Effector CD8-positive, alpha-beta T cell (primary cell): ENCODE measurements around the gene CPNE8.

Experiments used
- DNase-seq: peaks from one replicate; lab custom pipeline; 2025; lab: John Stamatoyannopoulos, UW
- total RNA-seq, 4 experiments: gene quantifications; one replicate each; lab custom pipeline; 2026; lab: John Stamatoyannopoulos, UW

The CPNE8 gene
- total RNA-seq, result 1.1 to 9.2 (median 5.6) reads per million in 4 experiments

DNA sequence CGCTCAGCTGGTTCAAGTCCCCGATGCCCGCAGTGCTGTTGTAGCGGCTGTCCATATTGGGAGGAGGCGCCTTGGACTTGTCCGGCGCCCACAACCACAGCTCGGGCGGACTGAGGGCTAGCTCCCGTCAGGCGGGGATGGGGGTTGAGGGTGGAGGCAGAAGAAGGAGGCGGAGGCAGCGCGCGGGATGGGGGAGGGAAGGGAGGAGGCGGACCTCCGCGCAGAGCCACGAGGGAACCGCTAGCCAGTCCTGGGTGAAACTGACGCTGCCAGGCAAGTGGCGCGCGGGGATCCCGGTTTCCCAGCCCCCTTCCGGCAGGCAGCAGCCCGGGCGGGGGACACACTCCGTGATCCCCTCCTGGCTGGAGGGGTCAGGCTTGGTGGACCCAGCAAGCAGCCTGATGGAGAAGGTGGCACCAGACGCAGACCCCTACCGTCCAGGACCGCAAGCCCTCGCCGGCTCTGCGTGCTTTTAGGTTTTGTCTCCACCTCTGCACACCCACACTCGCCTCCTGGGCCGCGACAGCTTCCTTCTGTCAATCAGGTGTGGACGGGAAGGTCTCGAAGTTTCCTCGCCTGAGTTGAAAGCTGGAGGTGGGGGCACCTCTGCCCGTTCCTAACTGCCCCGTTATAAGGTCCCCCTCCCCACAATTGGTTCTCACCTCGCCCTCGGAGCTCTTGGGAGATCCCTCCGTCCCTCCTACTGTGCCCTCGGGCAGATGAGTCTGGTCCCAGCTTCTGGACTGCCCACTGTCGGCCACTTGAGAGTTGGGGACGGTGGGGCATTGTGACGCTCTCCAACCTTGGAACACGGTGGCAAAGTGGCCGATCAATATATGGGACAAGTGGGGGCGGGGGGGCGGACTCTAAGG, at the start of gene CPNE8:
TSS of gene CPNE8 (minus strand) at position 112 of the 872 bp plus-strand sequence. CDS start at position 55, 57 bp downstream.
- DNase-seq, result no peak

DNA sequence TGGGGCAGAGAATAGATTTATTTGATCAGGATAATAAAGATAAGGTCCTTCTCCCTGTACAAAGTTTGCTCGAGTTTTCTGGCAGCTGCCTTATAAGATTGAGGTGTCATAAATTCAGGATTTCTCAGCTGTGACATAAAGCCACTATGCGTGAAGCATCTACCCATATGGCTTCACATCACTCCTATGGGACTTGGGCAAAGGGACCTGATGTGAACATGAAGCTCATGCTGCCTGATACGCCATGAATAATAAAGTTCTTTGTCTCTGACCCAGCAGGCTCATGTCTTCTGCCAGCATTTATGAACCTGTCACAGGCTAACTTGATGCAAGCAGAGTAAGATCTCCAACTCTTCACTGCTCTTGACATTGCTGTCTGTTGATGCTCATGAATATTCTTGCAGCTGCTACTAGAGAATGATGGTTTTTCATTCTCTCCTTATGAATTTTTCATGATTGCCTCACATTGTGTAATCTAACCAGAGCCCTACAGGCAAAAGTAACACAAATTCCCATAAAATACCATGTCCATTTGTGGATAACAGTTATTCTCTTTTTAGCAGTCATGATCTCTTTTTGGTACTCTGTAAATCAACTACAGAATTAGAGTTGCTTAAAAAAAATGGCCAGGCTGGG, 49.0 kb upstream of the CPNE8 start:
- DNase-seq, result no peak

DNA sequence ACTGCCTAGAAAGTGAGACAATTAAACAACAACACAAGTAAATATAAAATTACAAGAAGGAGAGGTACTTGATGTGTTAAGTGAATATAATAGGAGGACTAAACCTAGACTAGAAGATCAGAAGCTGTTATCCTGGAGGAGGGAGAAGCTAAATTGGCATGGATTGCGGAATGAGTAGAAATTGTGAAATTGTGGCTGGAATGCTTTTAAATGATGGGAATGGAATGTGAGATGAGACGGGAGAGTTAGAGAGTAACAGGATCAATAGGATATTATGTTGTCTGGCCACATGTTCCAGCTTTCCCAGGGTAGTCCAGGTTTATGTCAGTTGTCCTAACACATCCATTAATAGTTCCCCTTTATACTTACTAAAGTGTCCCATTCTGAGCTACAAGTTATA, 44.0 kb upstream of the CPNE8 start:
- DNase-seq, result no peak

DNA sequence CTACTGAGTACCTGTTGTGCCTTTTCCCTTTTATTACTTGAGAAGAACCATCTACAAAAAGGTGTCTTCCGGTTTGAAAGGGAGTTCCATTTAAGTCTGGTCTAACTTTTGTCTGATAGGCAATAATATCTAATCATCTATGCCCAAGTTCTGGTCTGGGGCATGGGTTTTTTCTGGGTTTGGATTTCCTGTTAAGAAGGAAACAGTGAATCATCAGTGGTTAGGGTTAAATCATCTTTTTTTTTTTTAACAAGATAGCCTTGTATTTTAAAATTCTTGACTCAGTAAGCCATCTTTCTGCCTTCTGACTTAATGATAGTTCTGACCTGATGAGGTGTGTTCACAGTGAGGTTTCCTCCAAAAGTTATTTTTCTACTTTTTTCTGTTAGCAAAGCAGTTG, 29.3 kb upstream of the CPNE8 start:
- DNase-seq, result no peak

DNA sequence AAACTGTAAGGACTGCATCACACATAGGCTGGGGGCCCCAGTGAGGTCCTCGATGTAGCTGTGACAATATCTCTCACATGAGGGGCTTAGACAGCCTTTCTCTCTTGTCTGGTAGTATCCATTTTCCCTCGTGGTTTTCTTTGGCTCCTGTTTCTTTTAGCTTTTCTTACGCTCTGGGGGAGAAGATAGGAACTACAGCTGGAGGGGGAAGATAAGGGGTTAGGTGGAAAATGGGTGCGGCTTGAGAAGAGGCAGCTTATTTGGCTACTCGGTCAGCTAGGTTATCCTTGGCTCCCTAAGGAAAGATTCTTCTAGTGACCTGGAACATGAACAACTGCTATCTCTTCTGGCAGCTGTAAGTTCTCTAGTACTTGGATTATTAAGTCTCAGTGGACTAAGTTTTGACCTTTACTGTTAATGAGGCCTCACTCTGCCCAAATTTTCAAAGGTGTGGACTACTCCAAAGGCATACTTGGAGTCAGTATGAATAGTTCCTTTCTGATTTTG, 28.7 kb upstream of the CPNE8 start:
- DNase-seq, result no peak

DNA sequence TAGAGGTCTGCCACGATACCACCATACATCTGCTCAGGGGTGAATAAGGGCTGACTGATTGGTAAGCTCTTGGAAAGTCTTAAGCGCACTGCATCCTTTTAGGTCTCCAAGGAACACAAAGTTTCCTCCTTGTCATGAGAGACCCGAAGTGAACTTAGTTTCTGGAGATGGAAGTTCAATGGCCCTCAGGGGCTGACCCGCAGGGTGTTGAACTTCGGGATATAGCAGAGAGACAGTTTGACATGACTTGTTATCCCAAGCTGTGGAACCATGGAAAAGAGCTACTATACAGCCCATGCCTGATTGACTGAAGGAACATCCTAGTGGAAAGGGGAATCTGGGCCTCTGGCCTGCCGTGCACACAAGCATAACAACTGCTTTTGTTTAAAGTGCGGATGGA, 26.9 kb upstream of the CPNE8 start:
- DNase-seq, result no peak

DNA sequence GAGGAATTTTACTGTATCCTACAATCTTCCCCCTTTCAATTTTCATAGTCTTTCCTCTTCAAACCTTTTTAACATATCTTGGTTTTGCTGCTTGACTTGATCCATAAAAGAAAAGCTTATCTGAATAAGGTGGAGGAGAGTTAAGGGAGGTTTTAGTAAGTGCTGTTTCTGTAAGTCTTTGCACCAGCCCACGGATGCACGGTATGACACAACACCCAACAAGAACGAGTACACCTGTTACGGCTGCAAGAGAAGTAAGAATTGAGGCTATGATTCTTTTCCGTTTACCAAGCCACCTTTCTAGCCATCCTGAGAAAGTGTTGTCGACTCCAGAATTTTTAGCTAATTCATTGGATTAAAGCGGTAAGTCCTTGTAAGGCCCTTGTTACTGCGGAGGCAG, 26.1 kb upstream of the CPNE8 start:
- DNase-seq, result no peak

DNA sequence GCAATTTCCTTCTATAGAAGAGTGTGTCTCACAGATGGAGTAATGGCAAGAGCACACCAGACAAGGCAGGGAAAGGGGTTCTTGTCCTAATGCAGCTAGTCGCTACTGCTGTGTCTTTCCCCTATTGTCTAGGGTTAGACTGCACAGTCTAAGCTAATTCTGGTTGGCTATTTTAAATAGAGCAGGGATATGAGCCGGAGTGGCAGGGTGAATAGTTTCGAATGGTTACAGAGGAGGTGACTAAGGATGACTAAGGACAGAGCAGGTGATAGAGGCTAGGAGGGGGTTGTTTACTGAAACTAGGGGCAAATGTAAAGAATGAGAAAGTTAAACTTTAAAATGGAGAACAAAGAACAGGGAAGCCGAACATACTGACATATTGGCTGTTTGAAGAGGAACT, 25.6 kb upstream of the CPNE8 start:
- no peak for DNase-seq

DNA sequence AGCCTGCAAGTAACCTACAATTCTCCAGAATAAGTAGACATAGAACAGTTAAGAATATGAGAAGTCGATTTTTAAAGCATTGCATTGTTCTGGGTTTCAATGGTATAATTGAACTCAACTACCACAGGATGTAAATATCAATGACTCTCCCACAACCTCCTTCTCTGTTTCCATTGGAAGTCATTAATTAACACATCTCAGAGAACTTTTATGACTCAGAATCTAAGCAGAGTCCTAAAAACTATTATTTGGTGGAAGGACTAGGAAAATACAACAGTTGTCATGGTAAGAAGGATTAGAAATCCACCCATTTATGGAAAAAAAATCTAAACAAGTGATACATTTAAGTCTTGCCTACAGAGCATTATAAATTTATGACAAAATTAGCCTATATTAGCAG, 21.1 kb upstream of the CPNE8 start:
- no peak for DNase-seq

DNA sequence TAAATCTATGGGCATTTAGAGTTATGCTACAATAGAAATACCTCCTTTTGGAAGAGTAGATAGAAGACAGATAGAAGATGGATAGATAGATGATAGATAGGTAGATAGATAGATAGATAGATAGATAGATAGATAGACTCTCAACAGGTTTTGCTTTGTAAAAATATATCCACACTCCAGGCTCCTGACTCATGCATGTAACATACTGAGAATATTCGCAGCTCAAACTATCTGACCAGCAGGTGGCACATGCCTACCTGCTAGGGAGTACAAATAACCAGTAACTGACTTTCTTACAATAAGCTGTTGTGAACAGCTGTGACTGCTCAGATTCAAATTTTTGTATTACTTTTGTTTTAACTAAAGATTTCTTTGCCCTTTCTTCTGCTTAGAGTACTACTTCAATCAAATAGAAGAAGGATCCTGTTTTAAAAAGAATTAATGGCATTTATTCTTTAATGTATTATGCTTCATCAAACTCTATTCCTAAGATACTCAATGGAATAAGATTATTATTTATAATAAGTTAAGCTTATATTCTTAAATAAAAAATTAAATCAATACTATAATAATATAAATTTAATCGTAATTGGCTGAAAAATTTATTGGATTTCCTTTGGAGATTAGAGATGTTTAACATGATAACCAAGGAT, 15.8 kb upstream of the CPNE8 start:
- DNase-seq, result no peak

DNA sequence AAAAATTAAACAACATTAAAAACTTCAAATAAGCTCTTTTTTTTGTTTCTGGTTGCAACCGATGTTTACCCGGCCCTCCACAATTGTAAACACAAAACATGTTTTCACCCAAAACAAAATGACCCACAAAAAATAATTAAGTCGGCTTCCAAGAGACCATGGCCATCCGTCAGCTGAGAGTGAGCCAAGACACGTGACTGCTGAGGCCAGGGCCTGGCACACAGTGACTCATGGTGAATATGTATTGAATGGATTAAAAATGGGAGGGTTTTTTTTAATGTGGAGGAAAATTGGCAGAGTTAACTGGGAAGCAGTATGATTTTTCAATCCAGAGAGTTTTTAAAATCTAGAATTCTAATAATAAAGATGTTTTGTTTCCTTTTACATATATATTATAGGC, 13.8 kb upstream of the CPNE8 start:
- DNase-seq, result no peak

DNA sequence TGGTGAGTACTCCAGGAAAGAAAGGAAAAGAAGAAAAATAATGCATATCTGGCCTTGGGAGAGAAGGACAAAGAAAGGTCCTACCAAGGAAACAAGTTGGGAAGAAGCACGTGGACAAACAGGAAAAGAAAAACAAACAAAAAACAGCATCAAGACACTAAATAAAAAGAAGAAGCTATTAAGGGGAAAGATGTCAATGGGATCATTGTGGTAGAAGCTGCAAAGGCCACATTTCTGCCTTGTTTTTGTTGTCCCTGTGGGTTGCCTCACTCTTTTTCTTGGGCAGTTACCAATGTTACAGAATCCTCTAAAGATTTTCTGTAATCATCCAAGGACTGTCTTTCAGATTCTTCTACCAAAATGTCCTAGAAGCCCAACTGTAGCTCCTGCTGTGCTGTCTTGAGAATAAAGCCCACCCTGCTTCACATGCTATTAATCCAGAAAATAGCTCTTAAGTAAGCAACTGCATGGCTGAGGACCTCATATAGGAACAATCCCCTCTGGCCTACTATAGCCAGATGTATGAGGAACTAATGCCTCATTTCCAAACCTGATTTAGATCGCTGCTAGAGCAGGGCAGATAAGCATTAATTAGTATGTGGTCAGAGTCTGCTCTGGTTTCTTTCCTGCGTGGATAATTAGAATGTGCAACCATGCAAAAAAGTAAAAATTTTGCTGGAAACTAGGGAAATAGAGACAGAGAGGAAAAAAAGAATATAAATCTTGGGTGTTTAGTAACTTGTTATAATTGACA, 10.2 kb upstream of the CPNE8 start:
- DNase-seq, result no peak

DNA sequence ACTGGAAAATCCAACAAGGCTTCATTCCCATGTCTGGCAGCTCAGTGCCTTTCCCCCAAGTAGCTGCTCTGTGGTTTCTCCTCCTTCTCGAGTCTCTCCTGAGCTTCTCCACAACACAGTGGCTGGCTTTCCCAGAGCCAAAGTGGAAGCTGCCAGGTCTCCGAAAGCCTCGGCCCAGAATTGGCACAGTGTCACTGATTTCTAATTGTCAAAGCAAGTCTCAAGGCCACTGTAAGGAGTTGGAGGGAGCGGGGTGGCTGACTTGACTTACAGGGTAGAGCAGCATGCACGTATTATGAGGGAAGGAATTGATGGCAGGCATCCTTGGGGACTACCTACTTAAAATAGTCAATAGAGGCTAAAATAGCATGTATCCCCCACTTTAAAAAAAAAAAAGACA, 6.7 kb upstream of the CPNE8 start:
- DNase-seq, result no peak

DNA sequence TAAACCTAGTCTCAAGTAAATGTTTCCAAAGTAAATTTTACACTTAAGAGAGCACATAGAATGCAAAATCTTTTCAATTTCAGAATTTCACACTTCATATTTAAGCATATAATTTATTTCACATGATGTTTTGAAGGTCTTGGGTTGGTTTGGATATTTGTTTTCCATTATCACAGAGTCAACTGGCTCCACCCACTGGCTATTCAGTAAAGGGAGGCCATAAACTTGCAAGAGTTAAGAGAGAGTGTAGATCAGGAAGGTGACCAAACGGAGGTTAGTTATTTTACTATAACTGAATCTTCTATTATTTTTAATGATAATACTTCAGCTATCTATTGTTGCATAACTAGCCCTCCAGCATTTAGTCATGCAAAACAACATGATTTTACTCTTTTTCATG, 6.2 kb upstream of the CPNE8 start:
- DNase-seq, result no peak

DNA sequence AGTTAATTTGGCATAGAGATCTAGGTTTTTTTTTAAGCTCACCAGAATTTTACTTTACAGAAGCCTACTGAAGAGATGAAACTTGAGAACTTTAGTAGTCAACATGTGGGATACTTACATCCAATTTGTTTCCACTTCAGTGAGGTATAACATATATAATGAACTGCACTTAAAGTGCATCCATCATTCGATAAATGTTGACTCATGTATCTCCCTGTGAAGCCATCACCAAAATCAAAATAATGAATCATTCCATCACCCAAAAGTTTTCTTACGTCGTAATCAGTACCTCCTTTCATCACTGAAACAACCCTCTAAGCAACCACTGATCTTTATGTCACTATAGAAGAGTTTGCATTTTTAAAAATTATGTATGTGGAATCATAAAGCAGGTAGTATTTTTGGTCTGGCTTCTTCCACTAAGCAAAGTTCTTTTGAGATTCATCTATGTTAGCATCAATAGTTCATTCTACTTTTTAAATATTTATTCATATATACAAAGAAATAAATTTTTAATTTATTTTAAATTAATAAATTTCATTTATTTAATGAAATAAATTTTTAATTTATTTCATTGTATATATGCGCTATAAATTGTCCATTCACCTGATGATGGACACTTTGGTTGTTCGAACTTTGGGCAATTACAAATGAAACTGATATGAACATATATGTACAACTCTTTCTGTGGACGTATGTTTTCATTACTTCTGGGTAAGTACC, 2.0 kb upstream of the CPNE8 start:
- no peak for DNase-seq

DNA sequence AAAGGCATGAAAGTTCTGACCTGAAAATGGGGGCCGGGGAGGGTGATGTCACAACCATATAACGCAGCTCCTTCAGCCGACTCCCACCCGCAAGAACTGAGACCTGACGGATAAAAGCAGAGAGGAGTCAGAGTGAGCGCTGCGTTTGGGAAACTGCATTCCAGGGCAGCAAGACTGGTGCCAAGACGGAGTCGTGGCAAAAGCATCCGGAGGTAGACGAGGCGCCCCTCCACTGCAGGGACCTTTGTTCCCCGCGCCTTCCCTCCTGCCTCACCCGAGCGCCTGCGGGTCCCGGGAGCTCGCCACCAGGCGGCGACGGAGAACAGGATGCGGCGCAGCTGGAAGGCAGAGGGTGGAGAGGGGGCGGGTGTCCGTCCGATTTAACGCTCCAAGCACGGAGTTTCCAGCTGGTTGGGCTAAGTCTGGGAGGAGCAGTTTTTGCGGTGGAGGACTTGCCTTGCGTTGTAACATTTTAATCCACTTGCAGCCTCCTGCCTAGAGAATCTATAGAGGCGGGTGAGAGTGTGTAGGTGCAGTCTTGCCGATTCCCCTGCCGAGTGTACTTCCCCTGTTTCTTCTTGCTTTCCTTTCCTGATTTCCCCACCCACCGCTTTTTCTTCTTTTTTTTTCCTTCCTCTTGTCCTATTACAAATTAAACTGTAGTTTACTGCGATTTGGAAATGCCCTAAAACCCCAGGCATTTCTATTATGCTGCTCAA, 1.2 kb upstream of the CPNE8 start:
- DNase-seq, result no peak

DNA sequence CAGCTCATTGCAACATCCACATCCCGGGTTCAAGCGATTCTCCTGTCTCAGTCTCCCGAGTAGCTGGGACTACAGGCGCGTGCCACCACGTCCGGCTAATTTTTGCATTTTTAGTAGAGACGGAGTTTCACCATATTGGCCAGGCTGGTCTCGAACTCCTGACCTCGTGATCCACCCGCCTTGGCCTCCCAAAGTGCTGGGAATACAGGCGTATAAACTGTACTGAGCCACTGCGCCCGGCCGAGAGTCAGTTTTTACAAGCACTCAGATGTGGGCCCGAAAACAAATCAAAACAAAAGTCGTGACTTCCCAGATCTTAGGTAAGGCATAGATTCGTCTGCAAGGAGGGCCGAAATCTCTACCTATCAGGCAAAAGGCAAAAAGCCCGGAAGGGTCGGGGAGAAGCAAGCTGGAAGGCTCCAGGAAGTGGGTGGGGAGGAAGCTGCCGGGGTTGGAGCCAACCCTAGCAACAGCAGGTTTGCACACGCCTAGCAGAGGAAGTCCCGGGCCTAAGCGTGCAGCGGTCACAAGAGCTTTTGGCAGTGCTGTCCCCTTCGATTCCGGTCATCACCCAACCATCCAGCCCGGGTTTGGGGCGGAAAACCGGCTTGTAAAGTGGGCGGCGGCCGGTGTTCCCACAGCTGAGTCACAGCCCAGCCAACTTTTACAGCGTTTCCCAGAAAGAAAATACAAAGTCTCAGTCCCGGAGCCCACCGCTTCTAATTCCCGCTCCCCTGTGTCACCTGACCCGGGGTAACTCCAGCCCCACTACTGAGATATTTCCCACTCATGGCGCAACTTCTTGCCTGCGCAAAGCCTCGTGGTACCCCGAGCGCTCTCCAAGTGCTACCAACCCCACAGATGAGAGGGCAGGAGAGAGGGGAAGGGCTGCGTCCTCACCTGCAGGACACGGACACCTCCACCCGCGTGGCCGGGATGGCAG, 583 bp downstream of the CPNE8 start:
- no peak for DNase-seq

DNA sequence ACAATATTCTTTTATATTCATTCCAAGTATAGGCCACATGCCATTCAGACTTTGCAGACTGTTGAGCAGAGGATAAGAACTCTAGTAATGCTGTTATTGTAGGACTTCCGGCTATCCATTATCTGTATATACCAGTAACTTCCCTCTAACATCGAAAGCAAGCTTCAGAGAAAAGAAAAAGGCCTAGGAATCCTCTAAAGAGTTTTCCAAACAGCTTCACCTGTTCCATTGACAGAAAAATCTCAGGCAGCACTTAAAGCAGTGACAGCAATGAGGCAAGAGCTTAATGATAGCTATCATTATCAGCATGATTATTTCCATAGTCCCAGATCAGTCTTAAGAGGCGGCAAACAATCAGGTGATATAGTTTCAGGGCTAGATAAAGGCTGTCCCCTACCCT, 1.8 kb downstream of the CPNE8 start:
- no peak for DNase-seq

DNA sequence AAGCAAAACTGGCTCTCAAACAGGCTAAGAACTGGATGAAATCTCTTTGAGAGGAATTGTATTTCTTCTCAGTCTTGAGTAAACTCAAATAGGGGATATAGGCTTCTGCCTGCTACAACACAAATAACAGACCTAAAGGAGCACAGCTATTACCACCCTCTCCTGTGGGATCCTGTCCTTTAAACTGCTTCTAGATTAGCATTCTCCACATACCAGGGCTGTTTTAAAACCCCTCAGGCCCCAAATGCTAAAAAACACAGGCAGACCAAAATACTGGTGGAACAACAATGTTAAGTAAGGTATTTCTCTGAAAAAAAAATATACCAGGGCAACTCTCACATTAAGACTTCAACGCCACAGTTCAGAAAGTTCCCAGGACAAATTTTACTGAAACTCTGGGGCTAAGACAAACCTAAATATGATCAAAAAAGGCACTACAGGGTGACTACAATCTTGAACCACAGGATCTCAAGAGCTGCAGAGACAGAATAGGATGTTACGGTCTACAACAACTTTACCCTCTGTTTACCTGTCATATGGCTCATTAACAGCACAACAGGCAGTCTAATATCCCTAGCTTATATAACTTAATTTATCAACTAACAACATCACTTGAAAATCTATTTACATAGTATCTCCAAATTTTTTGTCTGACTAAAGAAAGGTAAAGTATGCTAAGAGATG, 7.2 kb downstream of the CPNE8 start:
- no peak for DNase-seq
